SK-N-SH treated with all-trans-retinoic acid at 6 μM for 48 hours (cell line): Measurements from ENCODE around the gene LRFN5.

Experiments
- ATAC-seq: fragments of 200-7000 bp; cut with Tn5 transposase; 3 replicates; pipeline ENCODE4 v1.9.1; 2020; ENCODE audit warnings: mild to moderate bottlenecking, moderate library complexity
- BACH2 ChIP-seq: fragments of 250-450 bp; sonication (Bioruptor Pico); IDR thresholded peaks from 2 replicates; pipeline ENCODE4 v1.9.0; 2021; ENCODE audit warnings: mild to moderate bottlenecking, borderline replicate concordance
- CSDC2 ChIP-seq: fragments of 250-450 bp; sonication (Bioruptor Pico); IDR thresholded peaks from 2 replicates; pipeline ENCODE4 v1.5.0; 2020; ENCODE audit warnings: mild to moderate bottlenecking, moderate library complexity
- ESRRG ChIP-seq: fragments of 250-450 bp; sonication (Bioruptor Pico); IDR thresholded peaks from 2 replicates; pipeline ENCODE4 v1.6.1; 2021; ENCODE audit warnings: mild to moderate bottlenecking
- GLIS3 ChIP-seq: fragments of 250-450 bp; sonication (Bioruptor Pico); IDR thresholded peaks from 2 replicates; pipeline ENCODE4 v1.5.0; 2020; ENCODE audit warnings: mild to moderate bottlenecking, moderate library complexity
- ISL1 ChIP-seq: fragments of 250-450 bp; sonication (Bioruptor Pico); IDR thresholded peaks from 2 replicates; pipeline ENCODE4 v2.1.2; 2022; ENCODE audit warnings: mild to moderate bottlenecking, moderate library complexity
- OSR1 ChIP-seq: fragments of 250-450 bp; sonication (Bioruptor Pico); IDR thresholded peaks from 2 replicates; pipeline ENCODE4 v1.8.0; 2022; ENCODE audit warnings: moderate library complexity, mild to moderate bottlenecking, inconsistent platforms
- PPARA ChIP-seq: fragments of 250-450 bp; sonication (Bioruptor Pico); IDR thresholded peaks from 2 replicates; pipeline ENCODE4 v1.5.0; 2020; ENCODE audit warnings: mild to moderate bottlenecking, borderline replicate concordance
- RARB ChIP-seq: fragments of 250-450 bp; sonication (Bioruptor Pico); IDR thresholded peaks from 2 replicates; pipeline ENCODE4 v1.8.0; 2021; ENCODE audit warnings: mild to moderate bottlenecking, moderate library complexity
- SNAI2 ChIP-seq: fragments of 250-450 bp; sonication (Bioruptor Pico); IDR thresholded peaks from 2 replicates; pipeline ENCODE4 v1.5.0; 2020; ENCODE audit warnings: mild to moderate bottlenecking, moderate library complexity
- TCF4 ChIP-seq: fragments of 250-450 bp; sonication (Bioruptor Pico); IDR thresholded peaks from 2 replicates; pipeline ENCODE4 v1.8.0; 2021; ENCODE audit warnings: mild to moderate bottlenecking, moderate library complexity, borderline replicate concordance
- TOX ChIP-seq: fragments of 250-450 bp; sonication (Bioruptor Pico); IDR thresholded peaks from 2 replicates; pipeline ENCODE4 v1.8.0; 2021; ENCODE audit warnings: mild to moderate bottlenecking, moderate library complexity, borderline replicate concordance
- ZC3H10 ChIP-seq: fragments of 250-450 bp; sonication (Bioruptor Pico); IDR thresholded peaks from 2 replicates; pipeline ENCODE4 v1.5.1; 2021; ENCODE audit warnings: mild to moderate bottlenecking, moderate library complexity
- ZFP3 ChIP-seq: fragments of 250-450 bp; sonication (Bioruptor Pico); IDR thresholded peaks from 2 replicates; pipeline ENCODE4 v1.5.0; 2020; ENCODE audit warnings: mild to moderate bottlenecking, moderate library complexity
- ZFP30 ChIP-seq: fragments of 450-650 bp; formaldehyde crosslinking; IDR thresholded peaks from 2 replicates; pipeline ENCODE4 v1.5.0; 2022; ENCODE audit warnings: mild to moderate bottlenecking, moderate library complexity
- ZNF565 ChIP-seq: fragments of 450-650 bp; formaldehyde crosslinking; conservative IDR thresholded peaks from 2 replicates; pipeline ENCODE4 v1.5.0; 2020; ENCODE audit warnings: low read depth, mild to moderate bottlenecking, moderate library complexity
- ZNF8 ChIP-seq: fragments of 450-650 bp; formaldehyde crosslinking; IDR thresholded peaks from 2 replicates; pipeline ENCODE4 v1.5.0; 2020; ENCODE audit warnings: mild to moderate bottlenecking, moderate library complexity
- TF ChIP-seq, protein P1 (sequence below): fragments of 250-450 bp; sonication (Bioruptor Pico); IDR thresholded peaks from 2 replicates; pipeline ENCODE4 v1.8.0; 2020; ENCODE audit warnings: mild to moderate bottlenecking, moderate library complexity, borderline replicate concordance
- TF ChIP-seq, protein P2 (sequence below): fragments of 250-450 bp; sonication (Bioruptor Pico); IDR thresholded peaks from 2 replicates; pipeline ENCODE4 v1.5.0; 2020; ENCODE audit warnings: mild to moderate bottlenecking, moderate library complexity
- TF ChIP-seq, protein P3 (sequence below): fragments of 250-450 bp; sonication (Bioruptor Pico); IDR thresholded peaks from 2 replicates; pipeline ENCODE4 v1.8.0; 2021; ENCODE audit warnings: low read depth, mild to moderate bottlenecking, moderate library complexity, borderline replicate concordance
- TF ChIP-seq, protein P4 (sequence below): fragments of 250-450 bp; sonication (Bioruptor Pico); IDR thresholded peaks from 2 replicates; pipeline ENCODE4 v1.5.1; 2021; ENCODE audit warnings: mild to moderate bottlenecking, moderate library complexity
- TF ChIP-seq, protein P5 (sequence below): fragments of 250-450 bp; sonication (Bioruptor Pico); IDR thresholded peaks from 2 replicates; pipeline ENCODE4 v1.5.1; 2020; ENCODE audit warnings: low read depth, mild to moderate bottlenecking, moderate library complexity

LRFN5 gene

DNA sequence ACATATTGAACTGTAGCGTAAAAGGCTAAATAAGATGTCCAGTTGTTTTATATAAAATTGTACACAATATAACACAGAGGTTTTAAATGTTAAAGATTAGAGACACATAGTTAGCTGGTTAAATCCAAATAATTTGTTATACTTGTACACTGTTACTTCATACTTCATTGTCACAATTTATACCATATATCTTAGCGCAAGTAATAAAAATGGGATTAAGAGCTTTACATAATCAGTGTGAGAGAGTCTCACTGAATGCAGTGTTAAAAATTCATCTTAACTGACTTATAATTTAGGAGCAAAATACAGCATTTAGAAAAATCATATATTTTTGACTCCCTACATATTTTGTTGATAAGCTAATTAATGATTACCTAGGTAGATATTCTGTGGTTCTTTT lies 36.1 kb downstream of the LRFN5 start:
- TF ChIP-seq ZNF565 (CRISPR knock-in tag) (no peak), ZC3H10 (CRISPR knock-in tag) (no peak), ZFP30 (CRISPR knock-in tag) (no peak), OSR1 (CRISPR knock-in tag) (no peak), ZNF8 (no peak), BACH2 (no peak), ISL1 (no peak), ESRRG (CRISPR knock-in tag) (no peak), SNAI2 (CRISPR knock-in tag) (no peak), ZFP3 (CRISPR knock-in tag) (no peak), TOX (CRISPR knock-in tag) (no peak), TCF4 (CRISPR knock-in tag) (no peak), CSDC2 (CRISPR knock-in tag) (no peak), RARB (CRISPR knock-in tag) (no peak), GLIS3 (no peak)
- TF ChIP-seq, protein P1, sequence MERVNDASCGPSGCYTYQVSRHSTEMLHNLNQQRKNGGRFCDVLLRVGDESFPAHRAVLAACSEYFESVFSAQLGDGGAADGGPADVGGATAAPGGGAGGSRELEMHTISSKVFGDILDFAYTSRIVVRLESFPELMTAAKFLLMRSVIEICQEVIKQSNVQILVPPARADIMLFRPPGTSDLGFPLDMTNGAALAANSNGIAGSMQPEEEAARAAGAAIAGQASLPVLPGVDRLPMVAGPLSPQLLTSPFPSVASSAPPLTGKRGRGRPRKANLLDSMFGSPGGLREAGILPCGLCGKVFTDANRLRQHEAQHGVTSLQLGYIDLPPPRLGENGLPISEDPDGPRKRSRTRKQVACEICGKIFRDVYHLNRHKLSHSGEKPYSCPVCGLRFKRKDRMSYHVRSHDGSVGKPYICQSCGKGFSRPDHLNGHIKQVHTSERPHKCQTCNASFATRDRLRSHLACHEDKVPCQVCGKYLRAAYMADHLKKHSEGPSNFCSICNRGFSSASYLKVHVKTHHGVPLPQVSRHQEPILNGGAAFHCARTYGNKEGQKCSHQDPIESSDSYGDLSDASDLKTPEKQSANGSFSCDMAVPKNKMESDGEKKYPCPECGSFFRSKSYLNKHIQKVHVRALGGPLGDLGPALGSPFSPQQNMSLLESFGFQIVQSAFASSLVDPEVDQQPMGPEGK: no peak
- TF ChIP-seq, protein P2, sequence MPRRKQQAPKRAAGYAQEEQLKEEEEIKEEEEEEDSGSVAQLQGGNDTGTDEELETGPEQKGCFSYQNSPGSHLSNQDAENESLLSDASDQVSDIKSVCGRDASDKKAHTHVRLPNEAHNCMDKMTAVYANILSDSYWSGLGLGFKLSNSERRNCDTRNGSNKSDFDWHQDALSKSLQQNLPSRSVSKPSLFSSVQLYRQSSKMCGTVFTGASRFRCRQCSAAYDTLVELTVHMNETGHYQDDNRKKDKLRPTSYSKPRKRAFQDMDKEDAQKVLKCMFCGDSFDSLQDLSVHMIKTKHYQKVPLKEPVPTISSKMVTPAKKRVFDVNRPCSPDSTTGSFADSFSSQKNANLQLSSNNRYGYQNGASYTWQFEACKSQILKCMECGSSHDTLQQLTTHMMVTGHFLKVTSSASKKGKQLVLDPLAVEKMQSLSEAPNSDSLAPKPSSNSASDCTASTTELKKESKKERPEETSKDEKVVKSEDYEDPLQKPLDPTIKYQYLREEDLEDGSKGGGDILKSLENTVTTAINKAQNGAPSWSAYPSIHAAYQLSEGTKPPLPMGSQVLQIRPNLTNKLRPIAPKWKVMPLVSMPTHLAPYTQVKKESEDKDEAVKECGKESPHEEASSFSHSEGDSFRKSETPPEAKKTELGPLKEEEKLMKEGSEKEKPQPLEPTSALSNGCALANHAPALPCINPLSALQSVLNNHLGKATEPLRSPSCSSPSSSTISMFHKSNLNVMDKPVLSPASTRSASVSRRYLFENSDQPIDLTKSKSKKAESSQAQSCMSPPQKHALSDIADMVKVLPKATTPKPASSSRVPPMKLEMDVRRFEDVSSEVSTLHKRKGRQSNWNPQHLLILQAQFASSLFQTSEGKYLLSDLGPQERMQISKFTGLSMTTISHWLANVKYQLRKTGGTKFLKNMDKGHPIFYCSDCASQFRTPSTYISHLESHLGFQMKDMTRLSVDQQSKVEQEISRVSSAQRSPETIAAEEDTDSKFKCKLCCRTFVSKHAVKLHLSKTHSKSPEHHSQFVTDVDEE: no peak
- no peak for ATAC-seq

DNA sequence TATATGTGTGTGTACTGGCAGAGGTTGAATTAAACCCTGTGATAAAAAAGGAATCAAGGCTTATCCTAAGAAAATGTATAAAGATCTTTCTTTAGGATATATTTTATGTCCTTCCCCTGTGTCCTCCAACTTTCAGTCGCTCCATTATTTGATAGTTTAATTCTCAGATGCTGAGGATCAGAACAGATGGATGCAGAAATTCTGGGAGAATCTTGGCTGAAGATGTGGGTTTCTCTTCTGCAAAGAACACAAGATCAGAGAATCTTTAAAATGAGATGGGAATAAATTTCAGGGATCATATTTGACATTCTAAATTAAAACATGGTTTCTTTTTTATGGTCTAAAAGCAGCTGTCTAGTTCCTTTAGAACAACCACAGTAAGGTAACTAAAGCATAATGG lies 37.9 kb downstream of the LRFN5 start:
- TF ChIP-seq, protein P2: no peak
- no peak for TF ChIP-seq CSDC2 (CRISPR knock-in tag)
- ATAC-seq: no peak

DNA sequence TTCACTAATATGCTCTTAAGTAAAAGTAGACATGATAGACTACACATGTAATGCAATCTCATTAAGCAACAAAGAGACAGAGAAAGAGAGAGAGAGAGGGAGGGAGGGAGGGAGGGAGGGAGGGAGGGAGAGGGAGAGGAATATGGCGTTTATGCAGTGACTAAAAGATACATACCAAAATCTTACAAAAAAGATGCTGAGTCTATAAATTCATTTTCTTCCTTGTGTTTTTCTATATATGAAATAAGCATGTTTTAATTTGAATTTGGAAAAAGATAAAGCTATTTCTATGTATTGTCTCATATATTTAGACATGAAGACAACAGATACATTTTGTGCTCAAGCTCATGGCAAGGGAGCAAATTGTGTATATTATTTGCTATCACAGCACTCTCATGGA lies 44.1 kb downstream of the LRFN5 start:
- ATAC-seq: no peak
- no peak for TF ChIP-seq ZNF565 (CRISPR knock-in tag)
- TF ChIP-seq, protein P1: no peak
- TF ChIP-seq GLIS3: no peak
- TF ChIP-seq, protein P3, sequence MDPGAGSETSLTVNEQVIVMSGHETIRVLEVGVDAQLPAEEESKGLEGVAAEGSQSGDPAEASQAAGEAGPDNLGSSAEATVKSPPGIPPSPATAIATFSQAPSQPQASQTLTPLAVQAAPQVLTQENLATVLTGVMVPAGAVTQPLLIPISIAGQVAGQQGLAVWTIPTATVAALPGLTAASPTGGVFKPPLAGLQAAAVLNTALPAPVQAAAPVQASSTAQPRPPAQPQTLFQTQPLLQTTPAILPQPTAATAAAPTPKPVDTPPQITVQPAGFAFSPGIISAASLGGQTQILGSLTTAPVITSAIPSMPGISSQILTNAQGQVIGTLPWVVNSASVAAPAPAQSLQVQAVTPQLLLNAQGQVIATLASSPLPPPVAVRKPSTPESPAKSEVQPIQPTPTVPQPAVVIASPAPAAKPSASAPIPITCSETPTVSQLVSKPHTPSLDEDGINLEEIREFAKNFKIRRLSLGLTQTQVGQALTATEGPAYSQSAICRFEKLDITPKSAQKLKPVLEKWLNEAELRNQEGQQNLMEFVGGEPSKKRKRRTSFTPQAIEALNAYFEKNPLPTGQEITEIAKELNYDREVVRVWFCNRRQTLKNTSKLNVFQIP (CRISPR knock-in tag): no peak
- no peak for TF ChIP-seq ZFP30 (CRISPR knock-in tag)
- TF ChIP-seq SNAI2 (CRISPR knock-in tag): no peak
- no peak for TF ChIP-seq BACH2
- TF ChIP-seq, protein P4, sequence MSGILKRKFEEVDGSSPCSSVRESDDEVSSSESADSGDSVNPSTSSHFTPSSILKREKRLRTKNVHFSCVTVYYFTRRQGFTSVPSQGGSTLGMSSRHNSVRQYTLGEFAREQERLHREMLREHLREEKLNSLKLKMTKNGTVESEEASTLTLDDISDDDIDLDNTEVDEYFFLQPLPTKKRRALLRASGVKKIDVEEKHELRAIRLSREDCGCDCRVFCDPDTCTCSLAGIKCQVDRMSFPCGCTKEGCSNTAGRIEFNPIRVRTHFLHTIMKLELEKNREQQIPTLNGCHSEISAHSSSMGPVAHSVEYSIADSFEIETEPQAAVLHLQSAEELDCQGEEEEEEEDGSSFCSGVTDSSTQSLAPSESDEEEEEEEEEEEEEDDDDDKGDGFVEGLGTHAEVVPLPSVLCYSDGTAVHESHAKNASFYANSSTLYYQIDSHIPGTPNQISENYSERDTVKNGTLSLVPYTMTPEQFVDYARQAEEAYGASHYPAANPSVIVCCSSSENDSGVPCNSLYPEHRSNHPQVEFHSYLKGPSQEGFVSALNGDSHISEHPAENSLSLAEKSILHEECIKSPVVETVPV (CRISPR knock-in tag): no peak
- no peak for TF ChIP-seq TCF4 (CRISPR knock-in tag)
- TF ChIP-seq RARB (CRISPR knock-in tag): no peak
- TF ChIP-seq PPARA (CRISPR knock-in tag): no peak
- TF ChIP-seq, protein P2: no peak
- TF ChIP-seq, protein P5, sequence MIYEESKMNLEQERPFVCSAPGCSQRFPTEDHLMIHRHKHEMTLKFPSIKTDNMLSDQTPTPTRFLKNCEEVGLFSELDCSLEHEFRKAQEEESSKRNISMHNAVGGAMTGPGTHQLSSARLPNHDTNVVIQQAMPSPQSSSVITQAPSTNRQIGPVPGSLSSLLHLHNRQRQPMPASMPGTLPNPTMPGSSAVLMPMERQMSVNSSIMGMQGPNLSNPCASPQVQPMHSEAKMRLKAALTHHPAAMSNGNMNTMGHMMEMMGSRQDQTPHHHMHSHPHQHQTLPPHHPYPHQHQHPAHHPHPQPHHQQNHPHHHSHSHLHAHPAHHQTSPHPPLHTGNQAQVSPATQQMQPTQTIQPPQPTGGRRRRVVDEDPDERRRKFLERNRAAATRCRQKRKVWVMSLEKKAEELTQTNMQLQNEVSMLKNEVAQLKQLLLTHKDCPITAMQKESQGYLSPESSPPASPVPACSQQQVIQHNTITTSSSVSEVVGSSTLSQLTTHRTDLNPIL: no peak
